HL-60 (cell line): ENCODE data around the gene ARHGEF16.

Experiments used
- DNase-seq, 2 experiments: peaks; one replicate each; pipeline ENCODE4 v3.0.0-alpha.2; 2010 to 2020; ENCODE audit warnings: low read depth in 1 of 2, low spot score in 1 of 2
- H3K27ac ChIP-seq: fragments of 250-450 bp; sonication (Bioruptor Pico); replicated peaks from 2 replicates; pipeline ENCODE4 v1.5.1; 2020; ENCODE audit warnings: mild to moderate bottlenecking, moderate library complexity
- H3K27me3 ChIP-seq: fragments of 250-450 bp; sonication (Bioruptor Pico); 2 replicates; pipeline ENCODE4 v1.5.1; 2021; ENCODE audit warnings: mild to moderate bottlenecking, moderate library complexity; ENCODE audit not compliant: insufficient read depth, poor library complexity, severe bottlenecking
- H3K4me3 ChIP-seq: replicated peaks from 2 replicates; pipeline ENCODE4 v1.5.1; 2011; ENCODE audit warnings: mild to moderate bottlenecking, control low read depth, low read length; ENCODE audit not compliant: insufficient read depth
- GABPA ChIP-seq: IDR thresholded peaks from 2 replicates; pipeline ENCODE4 v1.6.1; 2012; ENCODE audit warnings: low read depth
- POLR2AphosphoS5 ChIP-seq: IDR thresholded peaks from 2 replicates; pipeline ENCODE4 v1.6.1; 2012; ENCODE audit warnings: low read depth
- REST ChIP-seq: IDR thresholded peaks from 2 replicates; pipeline ENCODE4 v1.6.1; 2012; ENCODE audit warnings: low read depth; ENCODE audit not compliant: insufficient replicate concordance
- SPI1 ChIP-seq: IDR thresholded peaks from 2 replicates; pipeline ENCODE4 v1.6.1; 2012; ENCODE audit warnings: low read depth, mild to moderate bottlenecking, borderline replicate concordance
- TF ChIP-seq, protein P1 (sequence below): IDR thresholded peaks from one replicate; pipeline ENCODE4 v1.5.1; 2011; ENCODE audit warnings: low read length, control low read depth, inconsistent platforms; ENCODE audit not compliant: insufficient read depth

Gene ARHGEF16

DNA sequence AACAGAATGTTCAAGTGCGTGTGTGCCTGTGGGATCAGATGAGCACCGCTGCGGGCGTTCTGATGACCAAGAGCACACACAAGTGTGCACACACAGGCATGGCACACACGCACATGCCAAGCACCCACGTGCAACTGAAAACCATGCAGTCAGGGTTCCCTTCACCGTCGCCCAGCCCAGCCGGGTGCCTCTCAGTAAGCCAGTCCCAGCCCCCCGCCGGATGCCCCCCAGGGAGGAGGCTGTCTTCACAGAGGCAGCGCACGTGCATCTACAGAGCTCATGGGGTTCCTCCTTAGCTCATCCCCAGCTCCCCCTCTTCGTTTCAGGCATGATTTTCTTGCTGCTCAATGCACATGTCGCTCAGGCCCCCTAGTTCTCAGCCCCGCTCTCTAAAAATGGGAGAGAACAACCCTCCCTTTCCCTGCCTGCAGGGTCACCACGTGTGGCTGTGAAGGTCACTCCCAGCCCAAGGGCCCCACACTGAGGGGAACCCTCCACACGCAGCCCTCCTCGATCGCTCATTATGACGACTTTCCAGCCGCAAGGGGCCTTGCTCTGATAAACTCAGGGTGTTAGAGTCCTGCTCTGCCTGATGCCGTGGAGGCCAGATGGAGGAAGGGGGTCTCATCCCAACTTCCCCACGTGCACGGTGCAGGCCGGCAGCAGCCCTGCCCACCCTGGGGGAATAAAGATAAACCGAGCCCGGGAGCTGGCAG lies 30.4 kb upstream of the ARHGEF16 start:
- DNase-seq = no peak
- H3K4me3 ChIP-seq = no peak overlapping the region
- no peak for TF ChIP-seq REST
- no peak for TF ChIP-seq GABPA
- no peak for TF ChIP-seq POLR2AphosphoS5
- TF ChIP-seq SPI1 = no peak
- TF ChIP-seq, protein P1, sequence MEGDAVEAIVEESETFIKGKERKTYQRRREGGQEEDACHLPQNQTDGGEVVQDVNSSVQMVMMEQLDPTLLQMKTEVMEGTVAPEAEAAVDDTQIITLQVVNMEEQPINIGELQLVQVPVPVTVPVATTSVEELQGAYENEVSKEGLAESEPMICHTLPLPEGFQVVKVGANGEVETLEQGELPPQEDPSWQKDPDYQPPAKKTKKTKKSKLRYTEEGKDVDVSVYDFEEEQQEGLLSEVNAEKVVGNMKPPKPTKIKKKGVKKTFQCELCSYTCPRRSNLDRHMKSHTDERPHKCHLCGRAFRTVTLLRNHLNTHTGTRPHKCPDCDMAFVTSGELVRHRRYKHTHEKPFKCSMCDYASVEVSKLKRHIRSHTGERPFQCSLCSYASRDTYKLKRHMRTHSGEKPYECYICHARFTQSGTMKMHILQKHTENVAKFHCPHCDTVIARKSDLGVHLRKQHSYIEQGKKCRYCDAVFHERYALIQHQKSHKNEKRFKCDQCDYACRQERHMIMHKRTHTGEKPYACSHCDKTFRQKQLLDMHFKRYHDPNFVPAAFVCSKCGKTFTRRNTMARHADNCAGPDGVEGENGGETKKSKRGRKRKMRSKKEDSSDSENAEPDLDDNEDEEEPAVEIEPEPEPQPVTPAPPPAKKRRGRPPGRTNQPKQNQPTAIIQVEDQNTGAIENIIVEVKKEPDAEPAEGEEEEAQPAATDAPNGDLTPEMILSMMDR = no peak
- H3K27ac ChIP-seq = no peak overlapping the region
- H3K27me3 ChIP-seq = no peaks in the 10 kb centered on the region

- TF ChIP-seq POLR2AphosphoS5 = no peak
- TF ChIP-seq, protein P1 = no peak
- DNase-seq = no peak
- H3K4me3 ChIP-seq = no peak overlapping the region
- no peak overlapping the region for H3K27ac ChIP-seq
- H3K27me3 ChIP-seq = no peaks in the 10 kb centered on the region
Measured at GRCh38 chr1:3425486-3426215, 28.8 kb upstream of the ARHGEF16 start.

DNA sequence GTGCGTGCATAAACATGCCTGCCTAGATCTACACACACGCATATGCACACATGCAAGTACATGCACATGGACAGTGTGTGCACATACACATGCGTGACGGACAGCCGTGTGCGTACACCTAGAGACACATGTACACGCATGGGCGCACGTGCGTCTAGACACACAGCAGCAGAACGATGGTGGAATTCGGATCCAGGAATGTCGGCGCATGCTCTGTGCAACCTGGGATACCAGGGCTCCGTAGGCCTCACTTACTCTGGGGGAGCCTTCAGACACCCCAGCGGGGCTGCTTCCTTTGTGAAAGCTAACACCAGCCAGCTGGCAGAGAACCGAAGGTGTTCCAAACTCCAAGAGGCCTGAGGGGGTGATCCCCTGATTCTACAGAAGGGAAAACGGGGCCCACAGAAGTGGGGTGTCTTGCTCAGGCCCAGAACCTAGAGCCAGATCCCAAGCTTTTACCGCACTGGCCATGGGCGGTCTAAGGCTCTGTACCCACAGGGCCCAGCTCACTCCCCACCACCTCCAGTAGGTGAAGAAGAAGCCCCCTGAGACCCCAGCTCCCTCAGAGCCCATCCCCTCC lies 27.4 kb upstream of the ARHGEF16 start:
- no peaks in the 10 kb centered on the region for H3K27me3 ChIP-seq
- no peak for TF ChIP-seq GABPA
- no peak for DNase-seq
- no peak overlapping the region for H3K27ac ChIP-seq
- no peak overlapping the region for H3K4me3 ChIP-seq

GRCh38 chr1:3427711-3428704 lies 26.5 kb upstream of the ARHGEF16 start:
- DNase-seq = no peak
- no peak for TF ChIP-seq GABPA
- TF ChIP-seq POLR2AphosphoS5 = no peak
- no peak for TF ChIP-seq SPI1
- TF ChIP-seq REST = no peak
- TF ChIP-seq, protein P1 = no peak
- Histone ChIP-seq H3K27me3 (no peaks in the 10 kb centered on the region), H3K27ac (no peak overlapping the region), H3K4me3 (no peak overlapping the region)
